ENCODE data around the gene PTPRN2.

Gene PTPRN2

GRCh38 chr7:157828881-157829280, 758.7 kb downstream of the PTPRN2 start:
- no peak for DNase-seq (ENCODE audit: low spot score)

GRCh38 chr7:157828190-157828589, 759.4 kb downstream of the PTPRN2 start:
- no peak for DNase-seq (ENCODE audit: low spot score)

GRCh38 chr7:157827863-157828160, 759.8 kb downstream of the PTPRN2 start:
- no peak for DNase-seq (ENCODE audit: low spot score)

GRCh38 chr7:157827045-157827862, 760.4 kb downstream of the PTPRN2 start:
- no peak for DNase-seq (ENCODE audit: low spot score)

GRCh38 chr7:157826566-157826965, 761.1 kb downstream of the PTPRN2 start:
- DNase-seq (ENCODE audit: low spot score) = no peak

- DNase-seq (ENCODE audit: low spot score) = no peak
Observed at GRCh38 chr7:157825325-157825724, 762.3 kb downstream of the PTPRN2 start.

GRCh38 chr7:157824819-157825121, 762.9 kb downstream of the PTPRN2 start:
- DNase-seq (ENCODE audit: low spot score) = no peak

GRCh38 chr7:157824011-157824818, 763.4 kb downstream of the PTPRN2 start:
- DNase-seq (ENCODE audit: low spot score) = no peak

- no peak for DNase-seq (ENCODE audit: low spot score)
Observed at GRCh38 chr7:157822688-157823031, 765.0 kb downstream of the PTPRN2 start.

GRCh38 chr7:157821959-157822687, 765.5 kb downstream of the PTPRN2 start:
- no peak for DNase-seq (ENCODE audit: low spot score)

GRCh38 chr7:157820796-157821195, 766.8 kb downstream of the PTPRN2 start:
- DNase-seq (ENCODE audit: low spot score) = no peak

- DNase-seq (ENCODE audit: low spot score) = no peak
Observed at GRCh38 chr7:157819455-157819807, 768.2 kb downstream of the PTPRN2 start.

GRCh38 chr7:157818701-157819454, 768.7 kb downstream of the PTPRN2 start:
- no peak for DNase-seq (ENCODE audit: low spot score)

- no peak for DNase-seq (ENCODE audit: low spot score)
Observed at GRCh38 chr7:157817944-157818700, 769.5 kb downstream of the PTPRN2 start.

GRCh38 chr7:157817433-157817832, 770.2 kb downstream of the PTPRN2 start:
- DNase-seq (ENCODE audit: low spot score) = no peak

- DNase-seq (ENCODE audit: low spot score) = no peak
Observed at GRCh38 chr7:157816526-157817250, 770.9 kb downstream of the PTPRN2 start.

- DNase-seq (ENCODE audit: low spot score) = no peak
Observed at GRCh38 chr7:157816086-157816485, 771.5 kb downstream of the PTPRN2 start.

- DNase-seq (ENCODE audit: low spot score) = no peak
Observed at GRCh38 chr7:157815706-157816022, 772.0 kb downstream of the PTPRN2 start.

- DNase-seq (ENCODE audit: low spot score) = no peak
Observed at GRCh38 chr7:157814931-157815705, 772.5 kb downstream of the PTPRN2 start.

All from LoVo (cell line).